ENCODE results near the gene ANKFN1. TPM values are rescaled to one million over a fixed set of nuclear protein-coding genes. Genes with fewer than 3 reads are reported as not detected.

The ANKFN1 gene
- total RNA-seq, 1 experiment from 2014 or later: not detected

DNA sequence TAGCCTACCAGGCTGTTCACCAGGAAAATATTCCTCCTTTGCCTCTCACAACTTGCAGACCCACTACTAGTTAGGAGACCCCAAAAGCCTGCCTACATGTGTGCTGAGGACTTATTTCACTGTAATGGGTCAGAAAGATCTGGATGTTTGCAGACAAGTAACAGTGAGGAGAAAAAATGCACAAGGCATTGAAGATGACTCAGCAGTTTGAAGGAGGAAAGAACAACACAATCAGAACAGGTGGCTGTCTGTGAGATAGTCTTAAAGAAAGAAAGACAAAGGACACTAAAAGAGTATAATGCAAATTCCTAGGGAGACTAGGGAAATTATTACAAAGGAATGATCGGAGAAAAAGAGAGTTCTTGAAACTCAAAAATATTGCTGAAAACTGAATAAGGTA, 69.0 kb downstream of the ANKFN1 start:
- no peak overlapping the region for H3K56ac ChIP-seq (ENCODE audit: insufficient read length, low read depth, low read length)
- no peaks in the 10 kb centered on the region for H3K79me2 ChIP-seq (ENCODE audit: insufficient read depth, low read length)
- Mint-ChIP-seq H3K27me3 (ENCODE audit: low read depth) (no peaks in the 10 kb centered on the region), H3K4me1 (peaks cover 5 to 7% of the 10 kb centered on the region in 2 experiments), H3K36me3 (ENCODE audit: insufficient read depth in 1 of 3, low read depth in 3 of 3) (no peaks in the 10 kb centered on the region), H3K4me3 (no peak overlapping the region), H3K27ac (peak overlapping the region in 2 of 3 experiments; percentile 2 to 31; a peak in 1 of 7 replicates), H3K9me3 (no peaks in the 10 kb centered on the region)
- no peak overlapping the region for H3K23ac ChIP-seq (ENCODE audit: insufficient read length, low read depth, low read length)
- DNase-seq: no peak
- no peak overlapping the region for H2BK20ac ChIP-seq (ENCODE audit: low read depth, low read length, poor library complexity, severe bottlenecking)
- no peak overlapping the region for H3T11ph ChIP-seq (ENCODE audit: low read length)
- H4K91ac ChIP-seq (ENCODE audit: insufficient read length, low read depth, low read length): no peak overlapping the region
- no peak overlapping the region for H3K4me2 ChIP-seq (ENCODE audit: insufficient read depth, insufficient read length, low read length)
- H3K18ac ChIP-seq (ENCODE audit: insufficient read length, low read depth, low read length): no peak overlapping the region
- H4K8ac ChIP-seq (replicated peaks; ENCODE audit: insufficient read length, low read depth, low read length): no peak overlapping the region
- no peaks in the 10 kb centered on the region for H3K23me2 ChIP-seq (ENCODE audit: insufficient read length, low read depth, low read length, poor library complexity, severe bottlenecking)
- H3K4ac ChIP-seq (ENCODE audit: low read depth, low read length): no peak overlapping the region
- no peaks in the 10 kb centered on the region for H3K9me3 ChIP-seq (ENCODE audit: control insufficient read depth, low read depth, low read length)
- peak overlapping the region; percentile 36; the same call in 1 of the 2 replicates for H3K14ac ChIP-seq (ENCODE audit: insufficient read depth, low read length)
- peaks cover 3% of the 10 kb centered on the region for H3K4me1 ChIP-seq (ENCODE audit: insufficient read depth, low read length)
- no peak overlapping the region for H3K9ac ChIP-seq (ENCODE audit: extremely low read depth, insufficient read length, low read length)
- no peaks in the 10 kb centered on the region for H4K20me1 ChIP-seq (ENCODE audit: control insufficient read depth, insufficient read depth, insufficient read length)
- H2BK12ac ChIP-seq (ENCODE audit: insufficient read length, low read depth, low read length): peak overlapping the region; percentile 35
- H3K27me3 ChIP-seq (ENCODE audit: insufficient read depth, low read length): no peaks in the 10 kb centered on the region
- peak overlapping the region; percentile 52 for H2AFZ ChIP-seq (ENCODE audit: low read length)
- no CpG with 5 or more reads among the region's 1 CpG for WGBS (ENCODE audit: extremely low coverage, insufficient read length, low lambda C conversion rate)
- no peak overlapping the region for H2BK5ac ChIP-seq (ENCODE audit: insufficient read length, low read length)
- no peak overlapping the region for H3K27ac ChIP-seq (ENCODE audit: insufficient read length, low read depth, low read length)
- no peaks in the 10 kb centered on the region for H3K79me1 ChIP-seq (ENCODE audit: insufficient read depth, low read depth, low read length, poor library complexity, severe bottlenecking)
- no peak overlapping the region for H2AK5ac ChIP-seq (ENCODE audit: insufficient read length, low read length)
- no peak overlapping the region for H2BK15ac ChIP-seq (ENCODE audit: low read depth, low read length)
- no peak overlapping the region for H2BK120ac ChIP-seq (ENCODE audit: low read depth, low read length, poor library complexity, severe bottlenecking)
- TF ChIP-seq, protein P1, sequence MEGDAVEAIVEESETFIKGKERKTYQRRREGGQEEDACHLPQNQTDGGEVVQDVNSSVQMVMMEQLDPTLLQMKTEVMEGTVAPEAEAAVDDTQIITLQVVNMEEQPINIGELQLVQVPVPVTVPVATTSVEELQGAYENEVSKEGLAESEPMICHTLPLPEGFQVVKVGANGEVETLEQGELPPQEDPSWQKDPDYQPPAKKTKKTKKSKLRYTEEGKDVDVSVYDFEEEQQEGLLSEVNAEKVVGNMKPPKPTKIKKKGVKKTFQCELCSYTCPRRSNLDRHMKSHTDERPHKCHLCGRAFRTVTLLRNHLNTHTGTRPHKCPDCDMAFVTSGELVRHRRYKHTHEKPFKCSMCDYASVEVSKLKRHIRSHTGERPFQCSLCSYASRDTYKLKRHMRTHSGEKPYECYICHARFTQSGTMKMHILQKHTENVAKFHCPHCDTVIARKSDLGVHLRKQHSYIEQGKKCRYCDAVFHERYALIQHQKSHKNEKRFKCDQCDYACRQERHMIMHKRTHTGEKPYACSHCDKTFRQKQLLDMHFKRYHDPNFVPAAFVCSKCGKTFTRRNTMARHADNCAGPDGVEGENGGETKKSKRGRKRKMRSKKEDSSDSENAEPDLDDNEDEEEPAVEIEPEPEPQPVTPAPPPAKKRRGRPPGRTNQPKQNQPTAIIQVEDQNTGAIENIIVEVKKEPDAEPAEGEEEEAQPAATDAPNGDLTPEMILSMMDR (conservative IDR thresholded peaks at IDR 0.05): no peak
- H4K5ac ChIP-seq (ENCODE audit: insufficient read length, low read depth, low read length): no peak overlapping the region
